GM12878 (cell line): ENCODE measurements around the gene GEMIN8.

Experiments used
- MTA3 ChIP-seq: IDR thresholded peaks from 2 replicates; pipeline ENCODE4 v1.6.1; 2012; ENCODE audit warnings: low read length, inconsistent platforms, borderline replicate concordance
- POLR2A ChIP-seq: IDR thresholded peaks from 2 replicates; pipeline ENCODE4 v1.6.1; 2011; ENCODE audit warnings: low read depth, mild to moderate bottlenecking, low read length
- RAD21 ChIP-seq: IDR thresholded peaks from 2 replicates; pipeline ENCODE4 v1.6.1; 2011; ENCODE audit warnings: mild to moderate bottlenecking, low read depth, low read length, moderate library complexity; ENCODE audit not compliant: insufficient read depth
- STAT1 ChIP-seq: fragments of 450-650 bp; conservative IDR thresholded peaks from 2 replicates; pipeline ENCODE4 v1.6.1; 2014; ENCODE audit warnings: antibody characterized with exemption, mild to moderate bottlenecking
- YY1 ChIP-seq: IDR thresholded peaks from 2 replicates; pipeline ENCODE4 v1.6.1; 2011; ENCODE audit warnings: low read depth, mild to moderate bottlenecking, low read length
- TF ChIP-seq, protein P1 (sequence below): IDR thresholded peaks from 2 replicates; pipeline ENCODE4 v1.6.1; 2011; ENCODE audit warnings: low read depth, mild to moderate bottlenecking, low read length, moderate library complexity, borderline replicate concordance; ENCODE audit errors: extremely low read depth
- TF ChIP-seq, protein P2 (sequence below): fragments of 450-650 bp; IDR thresholded peaks from 2 replicates; pipeline ENCODE4 v1.6.1; 2016; ENCODE audit warnings: mild to moderate bottlenecking, moderate library complexity, borderline replicate concordance
- TF ChIP-seq, protein P3 (sequence below), 3 experiments: IDR thresholded peaks in 2 of 3; conservative IDR thresholded peaks in 1 of 3; 2 replicates each; pipeline ENCODE4 v1.5.1; 2011; ENCODE audit warnings: low read depth in 3 of 3, low read length in 3 of 3, mild to moderate bottlenecking in 3 of 3, control low read depth in 2 of 3, moderate library complexity in 2 of 3, inconsistent platforms in 1 of 3, mixed read lengths in 1 of 3; ENCODE audit not compliant: control insufficient read depth in 2 of 3, insufficient read depth in 1 of 3; ENCODE audit errors: extremely low read depth in 1 of 3

DNA sequence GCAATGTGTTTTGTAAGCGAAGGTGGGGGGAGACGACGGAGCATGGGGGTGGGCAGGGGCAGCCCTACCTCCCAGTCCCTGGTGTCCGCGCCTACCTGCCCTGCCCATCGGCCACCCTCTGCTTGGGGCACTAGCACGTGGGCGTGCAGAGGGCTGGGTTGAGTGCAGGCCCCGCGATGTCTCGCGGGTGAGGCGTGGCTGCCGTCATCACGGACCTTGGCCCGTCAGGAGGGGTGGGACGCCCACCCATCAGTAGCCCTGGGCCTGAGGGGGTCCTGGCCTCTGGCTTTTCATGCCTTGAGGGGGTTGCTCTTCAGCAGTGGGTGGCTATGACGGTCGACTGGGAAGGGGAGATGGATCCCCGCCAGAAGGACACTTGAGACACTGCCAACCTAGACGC lies 36.1 kb upstream of the GEMIN8 start:
- TF ChIP-seq, protein P1, sequence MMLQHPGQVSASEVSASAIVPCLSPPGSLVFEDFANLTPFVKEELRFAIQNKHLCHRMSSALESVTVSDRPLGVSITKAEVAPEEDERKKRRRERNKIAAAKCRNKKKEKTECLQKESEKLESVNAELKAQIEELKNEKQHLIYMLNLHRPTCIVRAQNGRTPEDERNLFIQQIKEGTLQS: no peak
- TF ChIP-seq YY1 (no peak), RAD21 (no peak), STAT1 (no peak), MTA3 (no peak), POLR2A (no peak)
- TF ChIP-seq, protein P2, sequence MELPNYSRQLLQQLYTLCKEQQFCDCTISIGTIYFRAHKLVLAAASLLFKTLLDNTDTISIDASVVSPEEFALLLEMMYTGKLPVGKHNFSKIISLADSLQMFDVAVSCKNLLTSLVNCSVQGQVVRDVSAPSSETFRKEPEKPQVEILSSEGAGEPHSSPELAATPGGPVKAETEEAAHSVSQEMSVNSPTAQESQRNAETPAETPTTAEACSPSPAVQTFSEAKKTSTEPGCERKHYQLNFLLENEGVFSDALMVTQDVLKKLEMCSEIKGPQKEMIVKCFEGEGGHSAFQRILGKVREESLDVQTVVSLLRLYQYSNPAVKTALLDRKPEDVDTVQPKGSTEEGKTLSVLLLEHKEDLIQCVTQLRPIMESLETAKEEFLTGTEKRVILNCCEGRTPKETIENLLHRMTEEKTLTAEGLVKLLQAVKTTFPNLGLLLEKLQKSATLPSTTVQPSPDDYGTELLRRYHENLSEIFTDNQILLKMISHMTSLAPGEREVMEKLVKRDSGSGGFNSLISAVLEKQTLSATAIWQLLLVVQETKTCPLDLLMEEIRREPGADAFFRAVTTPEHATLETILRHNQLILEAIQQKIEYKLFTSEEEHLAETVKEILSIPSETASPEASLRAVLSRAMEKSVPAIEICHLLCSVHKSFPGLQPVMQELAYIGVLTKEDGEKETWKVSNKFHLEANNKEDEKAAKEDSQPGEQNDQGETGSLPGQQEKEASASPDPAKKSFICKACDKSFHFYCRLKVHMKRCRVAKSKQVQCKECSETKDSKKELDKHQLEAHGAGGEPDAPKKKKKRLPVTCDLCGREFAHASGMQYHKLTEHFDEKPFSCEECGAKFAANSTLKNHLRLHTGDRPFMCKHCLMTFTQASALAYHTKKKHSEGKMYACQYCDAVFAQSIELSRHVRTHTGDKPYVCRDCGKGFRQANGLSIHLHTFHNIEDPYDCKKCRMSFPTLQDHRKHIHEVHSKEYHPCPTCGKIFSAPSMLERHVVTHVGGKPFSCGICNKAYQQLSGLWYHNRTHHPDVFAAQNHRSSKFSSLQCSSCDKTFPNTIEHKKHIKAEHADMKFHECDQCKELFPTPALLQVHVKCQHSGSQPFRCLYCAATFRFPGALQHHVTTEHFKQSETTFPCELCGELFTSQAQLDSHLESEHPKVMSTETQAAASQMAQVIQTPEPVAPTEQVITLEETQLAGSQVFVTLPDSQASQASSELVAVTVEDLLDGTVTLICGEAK: no peak
- TF ChIP-seq, protein P3, sequence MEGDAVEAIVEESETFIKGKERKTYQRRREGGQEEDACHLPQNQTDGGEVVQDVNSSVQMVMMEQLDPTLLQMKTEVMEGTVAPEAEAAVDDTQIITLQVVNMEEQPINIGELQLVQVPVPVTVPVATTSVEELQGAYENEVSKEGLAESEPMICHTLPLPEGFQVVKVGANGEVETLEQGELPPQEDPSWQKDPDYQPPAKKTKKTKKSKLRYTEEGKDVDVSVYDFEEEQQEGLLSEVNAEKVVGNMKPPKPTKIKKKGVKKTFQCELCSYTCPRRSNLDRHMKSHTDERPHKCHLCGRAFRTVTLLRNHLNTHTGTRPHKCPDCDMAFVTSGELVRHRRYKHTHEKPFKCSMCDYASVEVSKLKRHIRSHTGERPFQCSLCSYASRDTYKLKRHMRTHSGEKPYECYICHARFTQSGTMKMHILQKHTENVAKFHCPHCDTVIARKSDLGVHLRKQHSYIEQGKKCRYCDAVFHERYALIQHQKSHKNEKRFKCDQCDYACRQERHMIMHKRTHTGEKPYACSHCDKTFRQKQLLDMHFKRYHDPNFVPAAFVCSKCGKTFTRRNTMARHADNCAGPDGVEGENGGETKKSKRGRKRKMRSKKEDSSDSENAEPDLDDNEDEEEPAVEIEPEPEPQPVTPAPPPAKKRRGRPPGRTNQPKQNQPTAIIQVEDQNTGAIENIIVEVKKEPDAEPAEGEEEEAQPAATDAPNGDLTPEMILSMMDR (IDR thresholded peaks at IDR 0.05 in 2 of 3, conservative IDR thresholded peaks at IDR 0.05 in 1 of 3; ENCODE audit: control insufficient read depth in 2 of 3, extremely low read depth in 1 of 3, insufficient read depth in 1 of 3, low read depth in 3 of 3, low read length in 3 of 3): no peak
